Sigmoid colon (tissue), 4 donors: ENCODE measurements around the gene UROC1.

Experiments
- EP300 ChIP-seq, 4 donors: sonication (generic); formaldehyde crosslinking; IDR thresholded peaks; one replicate each; pipeline ENCODE4 v1.6.1; 2017; ENCODE audit warnings: antibody characterized with exemption in 4 of 4
- POLR2A ChIP-seq, 2 donors: fragments of 450-650 bp; IDR thresholded peaks; one replicate each; pipeline ENCODE4 v1.6.1; 2016; ENCODE audit warnings: antibody characterized with exemption in 2 of 2, mild to moderate bottlenecking in 2 of 2, moderate library complexity in 2 of 2
- POLR2AphosphoS5 ChIP-seq, 4 donors: sonication (generic); formaldehyde crosslinking; IDR thresholded peaks; one replicate each; pipeline ENCODE4 v1.6.1; 2017; ENCODE audit warnings: antibody characterized with exemption in 4 of 4
- TF ChIP-seq, protein P1 (sequence below), 4 experiments: fragments of 450-650 bp in 3 of 4; fragments of 200-600 bp in 1 of 4; IDR thresholded peaks; one replicate each; pipeline ENCODE4 v1.5.1; 2016 to 2019; ENCODE audit warnings: antibody characterized with exemption in 4 of 4, mild to moderate bottlenecking in 3 of 4, moderate library complexity in 2 of 4

DNA sequence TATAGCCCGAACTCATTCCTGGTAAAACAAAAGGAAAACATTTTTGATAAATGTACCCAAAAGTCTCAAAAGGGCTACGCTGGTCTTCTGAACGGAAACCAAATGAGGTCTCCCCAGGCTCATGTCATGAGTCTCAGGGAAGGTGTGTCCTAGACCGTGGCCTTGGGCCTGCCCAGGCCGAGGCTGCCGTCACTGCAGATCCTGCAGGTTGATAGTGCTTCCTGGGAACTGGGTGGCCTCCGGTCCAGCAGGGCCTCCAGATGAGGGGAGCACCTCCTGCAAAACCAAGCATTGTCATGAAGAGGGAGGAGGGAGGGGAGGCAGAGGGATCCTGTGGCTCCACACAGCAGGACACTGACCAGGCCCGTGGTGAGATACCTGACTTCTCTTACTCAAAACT lies 79.4 kb downstream of the UROC1 start:
- TF ChIP-seq, protein P1, sequence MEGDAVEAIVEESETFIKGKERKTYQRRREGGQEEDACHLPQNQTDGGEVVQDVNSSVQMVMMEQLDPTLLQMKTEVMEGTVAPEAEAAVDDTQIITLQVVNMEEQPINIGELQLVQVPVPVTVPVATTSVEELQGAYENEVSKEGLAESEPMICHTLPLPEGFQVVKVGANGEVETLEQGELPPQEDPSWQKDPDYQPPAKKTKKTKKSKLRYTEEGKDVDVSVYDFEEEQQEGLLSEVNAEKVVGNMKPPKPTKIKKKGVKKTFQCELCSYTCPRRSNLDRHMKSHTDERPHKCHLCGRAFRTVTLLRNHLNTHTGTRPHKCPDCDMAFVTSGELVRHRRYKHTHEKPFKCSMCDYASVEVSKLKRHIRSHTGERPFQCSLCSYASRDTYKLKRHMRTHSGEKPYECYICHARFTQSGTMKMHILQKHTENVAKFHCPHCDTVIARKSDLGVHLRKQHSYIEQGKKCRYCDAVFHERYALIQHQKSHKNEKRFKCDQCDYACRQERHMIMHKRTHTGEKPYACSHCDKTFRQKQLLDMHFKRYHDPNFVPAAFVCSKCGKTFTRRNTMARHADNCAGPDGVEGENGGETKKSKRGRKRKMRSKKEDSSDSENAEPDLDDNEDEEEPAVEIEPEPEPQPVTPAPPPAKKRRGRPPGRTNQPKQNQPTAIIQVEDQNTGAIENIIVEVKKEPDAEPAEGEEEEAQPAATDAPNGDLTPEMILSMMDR (IDR thresholded peaks at IDR 0.05), result no peak
- TF ChIP-seq POLR2A (IDR thresholded peaks at IDR 0.05), result no peak
- TF ChIP-seq POLR2AphosphoS5 (IDR thresholded peaks at IDR 0.05), result no peak
- no peak for TF ChIP-seq EP300 (IDR thresholded peaks at IDR 0.05)
